CD4-positive, alpha-beta T cell (primary cell): ENCODE measurements around the gene RAE1. TPM values are rescaled to one million over a fixed set of nuclear protein-coding genes. Genes with fewer than 3 reads are reported as not detected.
"Not testable (repeated sequence)": the region's sequence is repeated elsewhere in the genome, so short reads cannot be mapped to it uniquely, and the experiment has no call there.

Experiments used
- ATAC-seq: fragments of 200-7000 bp; cut with Tn5 transposase; one replicate; pipeline ENCODE4 v1.10.0; 2022; ENCODE audit warnings: mild to moderate bottlenecking; ENCODE audit not compliant: poor library complexity
- CTCF ChIA-PET: fragments of 350-600 bp; sonication (Branson Sonifier 250); formaldehyde crosslinking; loops from one replicate; lab custom pipeline; 2021; ENCODE audit warnings: antibody characterized with exemption, inconsistent platforms; lab: Charles Lee
- POLR2A ChIA-PET: fragments of 350-600 bp; sonication (Branson Sonifier 250); formaldehyde crosslinking; loops from one replicate; lab custom pipeline; 2021; ENCODE audit warnings: antibody characterized with exemption, inconsistent platforms; lab: Charles Lee
- DNase-seq, 14 experiments: peaks; one replicate each; pipeline ENCODE4 v3.0.0-alpha.2; 2013 to 2020; ENCODE audit warnings: mixed read lengths in 2 of 14
- H3K27ac ChIP-seq, 2 donors: one replicate each; pipeline versions ENCODE4 v1.5.1 to v1.7.0; 2013; ENCODE audit warnings: low read length in 2 of 2, low read depth in 1 of 2, mild to moderate bottlenecking in 1 of 2
- H3K27me3 ChIP-seq, 2 experiments: 1 replicate in 1 of 2; 2 replicates in 1 of 2; pipeline versions ENCODE4 v1.6.1 to v1.7.0; 2013; ENCODE audit warnings: low read length in 2 of 2, control low read depth in 1 of 2, mild to moderate bottlenecking in 1 of 2, moderate library complexity in 1 of 2; ENCODE audit not compliant: insufficient read depth in 2 of 2, control insufficient read depth in 1 of 2
- H3K36me3 ChIP-seq: one replicate; pipeline ENCODE4 v1.6.1; 2013; ENCODE audit warnings: low read length, control low read depth; ENCODE audit not compliant: insufficient read depth
- H3K4me1 ChIP-seq: one replicate; pipeline ENCODE4 v1.6.1; 2013; ENCODE audit warnings: low read length, control low read depth; ENCODE audit not compliant: insufficient read depth
- H3K4me3 ChIP-seq: one replicate; pipeline ENCODE4 v1.5.1; 2013; ENCODE audit warnings: mild to moderate bottlenecking, low read length, moderate library complexity
- H3K9me3 ChIP-seq, 2 experiments: 1 replicate in 1 of 2; 2 replicates in 1 of 2; pipeline versions ENCODE4 v1.6.1 to v1.7.0; 2013; ENCODE audit warnings: low read length in 2 of 2, mild to moderate bottlenecking in 2 of 2, control low read depth in 1 of 2, moderate library complexity in 1 of 2; ENCODE audit not compliant: control insufficient read depth in 1 of 2, insufficient read depth in 1 of 2
- H3K27ac Mint-ChIP-seq: one replicate; pipeline ENCODE4 v1.8.0; 2020; ENCODE audit warnings: mixed read lengths
- H3K27me3 Mint-ChIP-seq: one replicate; pipeline ENCODE4 v1.8.0; 2021; ENCODE audit warnings: mixed read lengths
- H3K36me3 Mint-ChIP-seq: one replicate; pipeline ENCODE4 v1.8.0; 2021; ENCODE audit warnings: low read depth, mixed read lengths
- H3K4me1 Mint-ChIP-seq: one replicate; pipeline ENCODE4 v1.8.0; 2021; ENCODE audit warnings: low read depth, mixed read lengths
- H3K4me3 Mint-ChIP-seq: one replicate; pipeline ENCODE4 v1.8.0; 2020; ENCODE audit warnings: mild to moderate bottlenecking, mixed read lengths
- H3K9me3 Mint-ChIP-seq: one replicate; pipeline ENCODE4 v1.8.0; 2020; ENCODE audit warnings: mixed read lengths
- intact Hi-C, 2 experiments: fragments of 100-400 bp; cut with DNase I in 1 of 2; cut with micrococcal nuclease in 1 of 2; formaldehyde crosslinking; loops; one replicate each; pipeline versions ENCODE4 v1.15.1 to v1.9.0; 2023 to 2025; cut with DNase I, micrococcal nuclease
- total RNA-seq, 174 experiments: library from RNA in 2 of 174; stranded (reverse) in 2 of 174; gene quantifications; one replicate each; pipeline ENCODE4 v1.2.3 and lab custom pipeline; 2021 to 2026
- TF ChIP-seq, protein P1 (sequence below): fragments of 200-600 bp; IDR thresholded peaks from one replicate; pipeline ENCODE4 v1.8.0; 2022; ENCODE audit warnings: antibody characterized with exemption, mild to moderate bottlenecking

The RAE1 gene
- total RNA-seq, 2 experiments from 2014 or later: 58.8 to 60.7 TPM

DNA sequence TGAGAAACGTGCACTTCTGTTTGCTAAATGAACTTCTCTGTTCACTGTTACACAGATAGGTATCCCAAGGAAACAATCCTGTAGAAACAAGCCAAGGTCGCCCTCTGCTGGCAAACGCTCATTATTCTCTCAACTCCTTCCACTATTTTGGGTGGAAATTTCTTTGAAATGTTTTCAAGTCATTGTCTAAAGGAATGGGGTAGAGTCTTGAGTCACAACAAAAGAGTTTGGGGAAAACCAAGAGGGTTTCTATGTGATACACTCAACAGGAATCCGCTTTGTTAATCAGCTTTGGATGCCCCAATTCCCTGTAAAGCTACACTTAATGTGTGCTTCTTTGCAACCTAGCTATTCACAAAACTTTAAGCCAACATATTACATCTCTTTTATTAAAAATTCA, 4.6 kb upstream of the RAE1 start:
- DNase-seq (peak; percentile 42 to 78 (median 58)), ATAC-seq (peak; percentile 38)
- peaks cover 9% of the 10 kb centered on the region for H3K27me3 Mint-ChIP-seq
- Histone ChIP-seq H3K4me3 (no peak overlapping the region), H3K27me3 (no peaks in the 10 kb centered on the region), H3K4me1 (peaks cover 7% of the 10 kb centered on the region), H3K36me3 (no peaks in the 10 kb centered on the region), H3K9me3 (peaks cover 0 to 3% of the 10 kb centered on the region in 2 experiments), H3K27ac (no peak overlapping the region)
- H3K4me1 Mint-ChIP-seq: peaks cover 22% of the 10 kb centered on the region
- H3K36me3 Mint-ChIP-seq: peaks cover 7% of the 10 kb centered on the region
- CTCF ChIA-PET: interaction anchor here (1.5 kb wide), 1 partner anchor 11 kb away, joined by 7 read pairs; no protein-coding TSS in a partner anchor
- TF ChIP-seq, protein P1, sequence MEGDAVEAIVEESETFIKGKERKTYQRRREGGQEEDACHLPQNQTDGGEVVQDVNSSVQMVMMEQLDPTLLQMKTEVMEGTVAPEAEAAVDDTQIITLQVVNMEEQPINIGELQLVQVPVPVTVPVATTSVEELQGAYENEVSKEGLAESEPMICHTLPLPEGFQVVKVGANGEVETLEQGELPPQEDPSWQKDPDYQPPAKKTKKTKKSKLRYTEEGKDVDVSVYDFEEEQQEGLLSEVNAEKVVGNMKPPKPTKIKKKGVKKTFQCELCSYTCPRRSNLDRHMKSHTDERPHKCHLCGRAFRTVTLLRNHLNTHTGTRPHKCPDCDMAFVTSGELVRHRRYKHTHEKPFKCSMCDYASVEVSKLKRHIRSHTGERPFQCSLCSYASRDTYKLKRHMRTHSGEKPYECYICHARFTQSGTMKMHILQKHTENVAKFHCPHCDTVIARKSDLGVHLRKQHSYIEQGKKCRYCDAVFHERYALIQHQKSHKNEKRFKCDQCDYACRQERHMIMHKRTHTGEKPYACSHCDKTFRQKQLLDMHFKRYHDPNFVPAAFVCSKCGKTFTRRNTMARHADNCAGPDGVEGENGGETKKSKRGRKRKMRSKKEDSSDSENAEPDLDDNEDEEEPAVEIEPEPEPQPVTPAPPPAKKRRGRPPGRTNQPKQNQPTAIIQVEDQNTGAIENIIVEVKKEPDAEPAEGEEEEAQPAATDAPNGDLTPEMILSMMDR: peak; percentile 91
- intact Hi-C loops: loop anchor here (1.0 to 10.0 kb wide), 4 partner anchors 254 to 1099 kb away; partner anchors contain the start of genes MC3R (in 1 of the 2) and RAB22A (in 1 of the 2)
- POLR2A ChIA-PET: no interaction called here
- H3K27ac Mint-ChIP-seq: no peak overlapping the region
- H3K9me3 Mint-ChIP-seq: no peaks in the 10 kb centered on the region
- H3K4me3 Mint-ChIP-seq: no peak overlapping the region

DNA sequence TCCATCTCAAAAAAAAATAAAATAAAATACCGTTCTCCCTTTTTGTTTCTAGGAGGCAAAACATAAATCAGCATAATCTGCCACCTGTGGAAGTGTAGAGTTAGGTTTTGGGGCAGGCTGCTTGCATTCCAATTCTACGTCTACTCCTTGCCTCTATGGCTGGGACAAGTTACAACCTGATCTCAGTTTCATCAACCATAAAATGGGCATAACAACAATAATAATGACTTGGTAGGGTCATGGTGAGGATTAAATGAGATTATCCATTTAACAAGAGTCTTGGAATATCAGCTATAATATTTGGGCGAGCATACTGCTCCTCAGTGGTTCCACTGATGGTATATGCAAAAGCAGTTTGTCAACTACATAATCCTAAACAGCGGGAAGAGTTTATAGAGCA, 3.7 kb upstream of the RAE1 start:
- H3K9me3 ChIP-seq: peaks cover 0 to 3% of the 10 kb centered on the region in 2 experiments
- H3K27ac Mint-ChIP-seq: peak overlapping the region; percentile 16
- CTCF ChIA-PET: no interaction called here
- H3K9me3 Mint-ChIP-seq: no peaks in the 10 kb centered on the region
- TF ChIP-seq, protein P1: no peak
- DNase-seq (no peak), ATAC-seq (no peak)
- peaks cover 6% of the 10 kb centered on the region for H3K27me3 Mint-ChIP-seq
- peaks cover under 1% of the 10 kb centered on the region for H3K36me3 ChIP-seq
- H3K4me3 Mint-ChIP-seq: no peak overlapping the region
- peaks cover 16% of the 10 kb centered on the region for H3K36me3 Mint-ChIP-seq
- peaks cover 32% of the 10 kb centered on the region for H3K4me1 Mint-ChIP-seq
- intact Hi-C loops: loop anchor here (5.0 to 10.0 kb wide), 2 partner anchors 957 to 1100 kb away; partner anchors contain the start of genes MC3R (in 1 of the 2) and RAB22A (in 1 of the 2)
- H3K27ac ChIP-seq: no peak overlapping the region
- peaks cover 16% of the 10 kb centered on the region for H3K4me1 ChIP-seq
- POLR2A ChIA-PET: no interaction called here
- no peaks in the 10 kb centered on the region for H3K27me3 ChIP-seq
- no peak overlapping the region for H3K4me3 ChIP-seq

DNA sequence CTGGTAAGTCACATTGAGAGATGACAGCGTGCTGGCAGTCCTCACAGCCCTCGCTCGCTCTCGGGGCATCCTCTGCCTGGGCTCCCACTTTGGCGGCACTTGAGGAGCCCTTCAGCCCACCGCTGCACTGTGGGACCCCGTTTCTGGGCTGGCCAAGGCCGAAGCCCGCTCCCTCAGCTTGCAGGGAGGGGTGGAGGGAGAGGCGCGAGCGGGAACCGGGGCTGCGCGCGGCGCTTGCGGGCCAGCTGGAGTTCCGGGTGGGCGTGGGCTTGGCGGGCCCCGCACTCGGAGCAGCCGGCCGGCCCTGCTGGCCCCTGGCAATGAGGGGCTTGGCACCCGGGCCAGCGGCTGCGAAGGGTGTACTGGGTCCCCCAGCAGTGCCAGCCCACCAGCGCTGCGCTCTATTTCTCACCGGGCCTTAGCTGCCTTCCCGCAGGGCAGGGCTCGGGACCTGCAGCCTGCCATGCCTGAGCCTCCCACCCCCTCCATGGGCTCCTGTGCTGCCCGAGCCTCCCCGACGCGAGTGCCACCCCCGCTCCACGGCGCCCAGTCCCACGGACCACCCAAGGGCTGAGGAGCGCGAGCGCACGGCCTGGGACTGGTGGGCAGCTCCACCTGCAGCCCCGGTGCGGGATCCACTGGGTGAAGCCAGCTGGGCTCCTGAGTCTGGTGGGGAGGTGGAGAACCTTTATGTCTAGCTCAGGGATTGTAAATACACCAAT, 2.7 kb upstream of the RAE1 start:
- intact Hi-C loops: loop anchor here (5.0 to 10.0 kb wide), 2 partner anchors 956 to 1101 kb away; partner anchors contain the start of genes MC3R (in 1 of the 2) and RAB22A (in 1 of the 2)
- H3K4me3 Mint-ChIP-seq, ATAC-seq, H3K36me3 ChIP-seq, H3K9me3 ChIP-seq, H3K27me3 Mint-ChIP-seq, CTCF ChIA-PET, H3K27ac ChIP-seq, H3K27me3 ChIP-seq, H3K9me3 Mint-ChIP-seq, H3K4me3 ChIP-seq, DNase-seq: not testable (repeated sequence)
- H3K36me3 Mint-ChIP-seq: peaks cover 23% of the 10 kb centered on the region
- H3K4me1 Mint-ChIP-seq: peaks cover 41% of the 10 kb centered on the region
- peaks cover 21% of the 10 kb centered on the region for H3K4me1 ChIP-seq
- H3K27ac Mint-ChIP-seq: peak overlapping the region; percentile 16
- POLR2A ChIA-PET: interaction anchor here (1.1 to 1.2 kb wide), 2 partner anchors 51 to 85 kb away, joined by 3 read pairs; no protein-coding TSS in a partner anchor

DNA sequence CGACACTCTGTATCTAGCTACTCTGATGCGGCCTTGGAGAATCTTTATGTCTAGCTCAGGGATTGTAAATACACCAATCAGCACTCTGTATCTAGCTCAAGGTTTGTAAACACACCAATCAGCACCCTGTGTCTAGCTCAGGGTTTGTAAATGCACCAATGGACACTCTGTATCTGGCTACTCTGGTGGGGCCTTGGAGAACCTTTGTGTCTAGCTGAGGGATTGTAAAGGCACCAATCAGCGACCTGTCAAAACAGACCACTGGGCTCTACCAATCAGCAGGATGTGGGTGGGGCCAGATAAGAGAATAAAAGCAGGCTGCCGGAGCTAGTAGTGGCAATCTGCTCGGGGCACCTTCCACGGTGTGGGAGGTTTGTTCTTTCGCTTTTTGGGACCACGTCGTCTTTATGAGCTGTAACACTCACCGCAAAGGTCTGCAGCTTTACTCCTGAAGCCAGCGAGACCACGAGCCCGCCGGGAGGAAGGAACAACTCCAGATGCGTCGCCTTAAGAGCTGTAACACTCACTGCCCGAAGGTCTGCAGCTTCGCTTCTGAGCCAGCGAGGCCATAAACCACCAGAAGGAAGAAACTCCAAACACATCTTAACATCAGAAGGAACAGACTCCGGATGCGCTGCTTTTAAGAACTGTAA, 2.0 kb upstream of the RAE1 start:
- peaks cover 30% of the 10 kb centered on the region for H3K36me3 Mint-ChIP-seq
- H3K27ac Mint-ChIP-seq: peak overlapping the region; percentile 89
- H3K9me3 ChIP-seq, H3K27me3 Mint-ChIP-seq, CTCF ChIA-PET, H3K27ac ChIP-seq, ATAC-seq, H3K9me3 Mint-ChIP-seq, H3K4me3 ChIP-seq, H3K27me3 ChIP-seq: not testable (repeated sequence)
- H3K4me3 Mint-ChIP-seq: peak overlapping the region; percentile 84
- Histone ChIP-seq H3K36me3 (peaks cover 13% of the 10 kb centered on the region), H3K4me1 (peaks cover 21% of the 10 kb centered on the region)
- POLR2A ChIA-PET: interaction anchor here (1.0 to 1.4 kb wide), 4 partner anchors 42 to 957 kb away, joined by 3 to 4 read pairs (median 3); partner anchors contain the start of genes AURKA, CSTF1 and RBM38
- peak in 3 of 14 experiments; percentile 5 to 22 (median 5) for DNase-seq
- intact Hi-C loops: loop anchor here (5.0 to 10.0 kb wide), 2 partner anchors 956 to 1102 kb away; partner anchors contain the start of genes MC3R (in 1 of the 2) and RAB22A (in 1 of the 2)
- peaks cover 47% of the 10 kb centered on the region for H3K4me1 Mint-ChIP-seq
